ENCODE results near the gene HOMER1.

DNA sequence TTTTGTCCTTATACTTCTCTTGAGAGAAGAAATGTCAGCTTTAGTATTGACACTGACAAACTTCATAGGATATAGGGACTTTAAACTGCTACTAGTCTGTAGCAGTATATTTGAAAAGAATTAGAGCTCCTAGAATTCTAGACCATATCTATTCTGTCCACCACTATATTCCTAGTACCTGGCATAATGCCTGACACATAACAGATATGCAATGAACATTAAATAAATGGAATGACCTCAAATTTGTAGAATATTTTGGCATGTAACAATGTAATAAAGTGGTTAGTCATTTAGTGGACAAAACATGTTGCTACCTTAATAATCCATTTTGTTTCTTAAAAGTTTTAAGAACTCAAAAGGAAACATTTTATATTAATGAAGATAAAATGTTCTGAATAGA lies 57.5 kb downstream of the HOMER1 start:
- TF ChIP-seq, protein P1, sequence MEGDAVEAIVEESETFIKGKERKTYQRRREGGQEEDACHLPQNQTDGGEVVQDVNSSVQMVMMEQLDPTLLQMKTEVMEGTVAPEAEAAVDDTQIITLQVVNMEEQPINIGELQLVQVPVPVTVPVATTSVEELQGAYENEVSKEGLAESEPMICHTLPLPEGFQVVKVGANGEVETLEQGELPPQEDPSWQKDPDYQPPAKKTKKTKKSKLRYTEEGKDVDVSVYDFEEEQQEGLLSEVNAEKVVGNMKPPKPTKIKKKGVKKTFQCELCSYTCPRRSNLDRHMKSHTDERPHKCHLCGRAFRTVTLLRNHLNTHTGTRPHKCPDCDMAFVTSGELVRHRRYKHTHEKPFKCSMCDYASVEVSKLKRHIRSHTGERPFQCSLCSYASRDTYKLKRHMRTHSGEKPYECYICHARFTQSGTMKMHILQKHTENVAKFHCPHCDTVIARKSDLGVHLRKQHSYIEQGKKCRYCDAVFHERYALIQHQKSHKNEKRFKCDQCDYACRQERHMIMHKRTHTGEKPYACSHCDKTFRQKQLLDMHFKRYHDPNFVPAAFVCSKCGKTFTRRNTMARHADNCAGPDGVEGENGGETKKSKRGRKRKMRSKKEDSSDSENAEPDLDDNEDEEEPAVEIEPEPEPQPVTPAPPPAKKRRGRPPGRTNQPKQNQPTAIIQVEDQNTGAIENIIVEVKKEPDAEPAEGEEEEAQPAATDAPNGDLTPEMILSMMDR (IDR thresholded peaks at IDR 0.05) = no peak
- no peak for TF ChIP-seq POLR2A (IDR thresholded peaks at IDR 0.05)
